ENCODE results near the gene GTF2H3.

Gene GTF2H3

DNA sequence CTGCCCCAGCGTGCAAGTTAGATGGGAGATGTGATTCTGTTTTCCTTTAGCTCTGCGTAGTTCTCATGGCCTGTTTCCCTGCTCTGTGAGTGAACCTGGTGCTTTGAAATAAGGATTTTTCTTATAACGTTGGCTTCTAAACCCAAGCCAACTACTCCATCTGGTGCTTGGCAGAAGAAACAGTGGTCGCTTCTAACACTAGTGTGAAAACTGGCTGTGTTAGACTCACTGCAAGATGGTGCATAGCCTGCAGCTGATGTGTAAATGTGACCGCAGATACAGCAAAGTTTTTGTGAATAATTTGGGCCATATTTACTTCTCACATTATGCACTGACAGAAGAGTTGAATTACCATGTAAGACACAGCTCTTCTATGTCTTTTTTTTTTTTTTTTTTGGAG is 12.2 kb downstream of the GTF2H3 start:
- WGBS: 94% methylated on average over 5 of the region's 5 CpGs
- peaks cover 80% of the 10 kb centered on the region for H3K36me3 ChIP-seq (ENCODE audit: insufficient read depth, low read length)

DNA sequence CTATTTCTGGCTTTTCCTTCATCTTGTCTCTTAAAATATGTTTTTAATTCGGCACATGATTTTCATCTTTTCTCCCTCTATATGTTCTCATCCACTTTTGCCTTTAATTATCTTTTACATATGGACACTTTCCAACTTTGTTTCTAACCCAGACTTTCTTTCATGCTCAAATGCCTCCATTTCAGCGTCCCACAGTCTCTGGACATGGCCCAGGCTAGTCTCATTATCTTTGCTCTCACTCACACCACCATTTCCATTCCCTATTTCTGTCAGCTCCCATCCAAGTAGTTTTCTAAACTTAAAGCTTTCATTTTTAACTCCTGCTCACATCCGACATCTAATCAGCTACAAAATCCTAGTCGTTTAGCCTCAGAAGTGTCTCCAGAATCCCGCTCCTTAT is 14.8 kb downstream of the GTF2H3 start:
- Histone ChIP-seq H3K27ac (ENCODE audit: low read depth, low read length) (no peak overlapping the region), H3K4me3 (ENCODE audit: low read length) (no peak overlapping the region), H3K4me1 (ENCODE audit: insufficient read depth, low read length) (no peaks in the 10 kb centered on the region), H3K9ac (ENCODE audit: low read depth, low read length) (no peak overlapping the region), H3K36me3 (ENCODE audit: insufficient read depth, low read length) (peaks cover 87% of the 10 kb centered on the region), H3K27me3 (ENCODE audit: insufficient read depth, low read length) (no peaks in the 10 kb centered on the region), H3K9me3 (ENCODE audit: insufficient read depth, low read depth, low read length) (no peaks in the 10 kb centered on the region)
- 92% methylated on average over 5 of the region's 5 CpGs for WGBS

More for the DNA sequence above, 12.2 kb downstream of the GTF2H3 start:
- Histone ChIP-seq H3K27ac (ENCODE audit: low read depth, low read length) (no peak overlapping the region), H3K4me3 (ENCODE audit: low read length) (no peak overlapping the region), H3K9ac (ENCODE audit: low read depth, low read length) (no peak overlapping the region), H3K27me3 (ENCODE audit: insufficient read depth, low read length) (no peaks in the 10 kb centered on the region), H3K9me3 (ENCODE audit: insufficient read depth, low read depth, low read length) (no peaks in the 10 kb centered on the region), H3K4me1 (ENCODE audit: insufficient read depth, low read length) (no peaks in the 10 kb centered on the region)

DNA sequence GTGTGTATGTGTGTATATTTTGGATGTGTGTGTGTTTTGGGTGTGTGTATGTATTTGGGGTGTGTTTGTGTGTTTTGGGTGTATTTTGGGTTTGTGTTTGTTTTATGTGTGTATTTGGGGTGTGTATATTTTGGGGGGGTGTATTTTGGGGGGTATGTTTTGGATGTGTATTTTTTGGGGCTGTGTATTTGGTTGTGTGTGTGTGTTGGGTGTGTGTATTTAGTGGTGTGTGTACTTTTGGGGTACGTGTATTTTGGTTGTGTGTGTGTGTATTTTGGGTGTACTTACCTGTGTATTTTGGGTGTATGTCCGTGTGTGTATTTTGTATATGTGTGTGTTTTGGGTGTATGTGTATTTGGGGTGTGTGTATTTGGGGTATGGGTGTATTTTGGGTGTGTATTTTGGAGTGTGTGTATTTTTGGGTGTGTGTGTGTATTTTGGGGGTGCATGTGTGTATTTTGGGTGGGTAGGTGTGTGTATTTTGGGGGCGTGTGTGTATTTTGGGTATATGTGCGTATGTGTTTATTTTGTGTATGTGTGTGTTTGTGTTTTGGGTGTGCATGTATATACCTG is 20.6 kb downstream of the GTF2H3 start:
- 89% methylated on average over 4 of the region's 4 CpGs for WGBS

DNA sequence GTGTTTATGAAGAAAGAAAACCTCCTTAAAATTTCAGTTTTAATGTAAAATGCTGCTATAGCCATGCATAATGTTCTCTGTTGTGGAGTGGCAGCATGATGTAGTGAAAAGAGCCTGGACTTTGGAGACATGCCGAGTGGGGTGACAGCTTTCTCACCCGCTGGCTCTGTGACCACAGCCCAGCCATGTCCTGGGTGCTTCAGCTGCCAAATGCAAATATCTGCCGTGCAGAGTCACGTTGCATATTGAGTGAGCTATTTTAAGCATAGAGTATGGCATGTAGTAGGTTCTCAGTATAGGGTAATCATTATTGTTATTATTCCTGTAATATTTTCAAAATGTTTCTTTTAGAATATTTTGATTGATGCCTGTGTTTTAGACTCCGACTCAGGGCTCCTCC is 21.8 kb downstream of the GTF2H3 start:
- H3K4me1 ChIP-seq (ENCODE audit: insufficient read depth, low read length): no peaks in the 10 kb centered on the region
- WGBS: 94% methylated on average over 5 of the region's 5 CpGs
- H3K27me3 ChIP-seq (ENCODE audit: insufficient read depth, low read length): no peaks in the 10 kb centered on the region
- peaks cover 86% of the 10 kb centered on the region for H3K36me3 ChIP-seq (ENCODE audit: insufficient read depth, low read length)
- H3K9ac ChIP-seq (ENCODE audit: low read depth, low read length): no peak overlapping the region
- H3K27ac ChIP-seq (ENCODE audit: low read depth, low read length): no peak overlapping the region
- no peak overlapping the region for H3K4me3 ChIP-seq (ENCODE audit: low read length)
- H3K9me3 ChIP-seq (ENCODE audit: insufficient read depth, low read depth, low read length): no peaks in the 10 kb centered on the region

More for the DNA sequence above, 20.6 kb downstream of the GTF2H3 start:
- Histone ChIP-seq H3K36me3 (ENCODE audit: insufficient read depth, low read length) (peaks cover 86% of the 10 kb centered on the region), H3K27me3 (ENCODE audit: insufficient read depth, low read length) (no peaks in the 10 kb centered on the region), H3K27ac (ENCODE audit: low read depth, low read length) (no peak overlapping the region), H3K4me1 (ENCODE audit: insufficient read depth, low read length) (no peaks in the 10 kb centered on the region), H3K9ac (ENCODE audit: low read depth, low read length) (no peak overlapping the region), H3K4me3 (ENCODE audit: low read length) (no peak overlapping the region), H3K9me3 (ENCODE audit: insufficient read depth, low read depth, low read length) (no peaks in the 10 kb centered on the region)

DNA sequence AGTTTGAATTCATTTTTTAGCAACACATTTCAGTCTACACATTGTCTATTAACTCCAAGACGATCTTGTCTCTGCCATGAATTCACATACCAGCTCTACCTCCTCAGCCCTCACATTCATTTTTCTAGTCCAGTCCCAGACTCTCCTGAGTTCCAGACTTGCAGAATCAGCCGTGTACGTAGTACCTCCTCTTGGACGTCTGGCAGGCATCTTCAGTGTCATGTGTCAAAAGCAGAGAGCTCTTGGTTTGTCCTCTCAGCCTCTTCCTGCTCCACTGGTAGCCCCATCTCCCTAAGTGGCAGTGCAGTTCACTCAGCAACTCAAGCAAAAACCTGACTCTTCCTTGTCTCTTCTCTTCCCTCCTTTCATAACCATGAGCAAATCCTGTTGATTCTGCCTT is 22.8 kb downstream of the GTF2H3 start:
- no peak overlapping the region for H3K4me3 ChIP-seq (ENCODE audit: low read length)
- H3K9me3 ChIP-seq (ENCODE audit: insufficient read depth, low read depth, low read length): no peaks in the 10 kb centered on the region
- H3K27me3 ChIP-seq (ENCODE audit: insufficient read depth, low read length): no peaks in the 10 kb centered on the region
- no peaks in the 10 kb centered on the region for H3K4me1 ChIP-seq (ENCODE audit: insufficient read depth, low read length)
- H3K36me3 ChIP-seq (ENCODE audit: insufficient read depth, low read length): peaks cover 84% of the 10 kb centered on the region
- no peak overlapping the region for H3K27ac ChIP-seq (ENCODE audit: low read depth, low read length)
- no peak overlapping the region for H3K9ac ChIP-seq (ENCODE audit: low read depth, low read length)
- WGBS: 95% methylated on average over 4 of the region's 4 CpGs

DNA sequence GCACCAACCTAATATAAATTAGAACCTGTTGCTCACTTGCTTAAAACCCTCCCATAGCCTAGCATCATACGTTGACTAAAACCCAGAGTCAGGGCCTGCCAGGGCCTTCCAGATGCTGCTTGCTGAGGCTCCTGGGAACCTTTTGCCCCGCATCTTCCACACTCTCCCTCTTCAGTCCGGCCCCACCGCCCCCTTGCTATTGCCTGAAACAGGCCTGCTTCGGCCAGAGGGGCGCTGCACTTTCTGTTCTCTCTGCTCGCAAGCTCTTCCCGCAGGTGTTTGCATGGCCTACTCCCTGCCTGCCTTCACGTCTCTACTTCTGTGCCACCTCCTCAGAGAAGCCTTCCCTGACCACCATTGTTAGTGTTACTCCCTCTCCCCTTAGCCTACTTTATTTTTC is 23.6 kb downstream of the GTF2H3 start:
- H3K27ac ChIP-seq (ENCODE audit: low read depth, low read length): no peak overlapping the region
- H3K4me1 ChIP-seq (ENCODE audit: insufficient read depth, low read length): no peaks in the 10 kb centered on the region
- H3K9ac ChIP-seq (ENCODE audit: low read depth, low read length): no peak overlapping the region
- peaks cover 78% of the 10 kb centered on the region for H3K36me3 ChIP-seq (ENCODE audit: insufficient read depth, low read length)
- no peaks in the 10 kb centered on the region for H3K27me3 ChIP-seq (ENCODE audit: insufficient read depth, low read length)
- WGBS: 92% methylated on average over 9 of the region's 9 CpGs
- no peak overlapping the region for H3K4me3 ChIP-seq (ENCODE audit: low read length)
- no peaks in the 10 kb centered on the region for H3K9me3 ChIP-seq (ENCODE audit: insufficient read depth, low read depth, low read length)

DNA sequence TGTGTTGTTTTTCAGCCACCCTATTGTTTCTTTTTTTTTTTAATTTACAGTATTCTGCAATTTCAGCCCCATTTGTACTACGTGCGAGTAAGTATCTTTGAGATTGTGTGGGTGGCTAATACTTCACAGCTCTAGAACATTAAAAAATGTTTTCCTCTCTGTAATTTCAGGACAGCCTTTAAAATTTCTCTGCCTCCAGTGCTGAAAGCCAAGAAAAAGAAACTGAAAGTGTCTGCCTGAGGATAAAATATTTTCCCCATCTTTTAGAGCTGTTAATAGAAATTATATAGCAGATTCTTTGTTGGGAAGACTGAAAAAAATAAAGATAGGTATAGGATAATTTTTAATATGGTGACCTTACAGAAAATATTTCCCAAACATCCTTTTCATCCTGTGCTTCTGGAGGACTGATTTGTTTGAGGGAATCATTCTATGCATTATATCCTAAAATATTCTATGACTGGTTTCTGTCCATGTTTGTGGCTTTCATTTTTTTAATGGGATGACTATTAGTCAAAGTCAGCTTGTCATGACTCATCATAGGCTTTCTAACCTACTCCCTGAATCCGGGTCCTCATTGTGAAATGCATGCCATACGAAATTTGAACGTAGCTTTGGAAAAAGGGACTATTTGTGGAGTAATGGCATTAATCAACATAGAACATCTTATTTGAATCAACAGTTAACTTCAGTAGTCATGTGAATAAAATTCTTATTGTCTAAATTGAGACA is 26.5 kb downstream of the GTF2H3 start:
- no peaks in the 10 kb centered on the region for H3K4me1 ChIP-seq (ENCODE audit: insufficient read depth, low read length)
- no peak overlapping the region for H3K9ac ChIP-seq (ENCODE audit: low read depth, low read length)
- WGBS: 100% methylated on average over 1 of the region's 5 CpGs
- no peak overlapping the region for H3K27ac ChIP-seq (ENCODE audit: low read depth, low read length)
- no peak overlapping the region for H3K4me3 ChIP-seq (ENCODE audit: low read length)
- no peaks in the 10 kb centered on the region for H3K27me3 ChIP-seq (ENCODE audit: insufficient read depth, low read length)
- H3K36me3 ChIP-seq (ENCODE audit: insufficient read depth, low read length): peaks cover 64% of the 10 kb centered on the region
- no peaks in the 10 kb centered on the region for H3K9me3 ChIP-seq (ENCODE audit: insufficient read depth, low read depth, low read length)

DNA sequence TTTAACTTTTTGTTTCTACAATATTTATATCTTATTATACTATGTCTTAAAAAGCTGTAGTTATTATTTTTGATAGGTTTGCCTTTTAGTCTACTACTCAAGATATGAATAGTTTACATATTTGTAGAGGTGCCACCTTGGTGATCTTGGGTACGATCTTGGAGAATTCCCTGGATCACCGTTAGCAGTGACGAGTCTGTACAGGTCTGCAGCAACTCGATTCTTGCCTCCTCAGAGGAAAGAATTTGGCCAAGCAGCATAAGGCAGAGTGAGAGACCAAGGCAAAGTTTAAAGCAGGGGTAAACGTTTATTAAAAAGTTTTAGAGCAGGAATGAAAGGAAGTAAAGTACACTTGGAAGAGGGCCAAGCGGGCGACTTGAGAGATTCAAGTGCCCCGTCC is 34.1 kb downstream of the GTF2H3 start:
- Histone ChIP-seq H3K9ac (ENCODE audit: low read depth, low read length) (no peak overlapping the region), H3K36me3 (ENCODE audit: insufficient read depth, low read length) (peaks cover 6% of the 10 kb centered on the region; the same call in 1 of the 2 replicates), H3K9me3 (ENCODE audit: insufficient read depth, low read depth, low read length) (no peaks in the 10 kb centered on the region), H3K27ac (ENCODE audit: low read depth, low read length) (no peak overlapping the region), H3K4me3 (ENCODE audit: low read length) (no peak overlapping the region), H3K27me3 (ENCODE audit: insufficient read depth, low read length) (no peaks in the 10 kb centered on the region), H3K4me1 (ENCODE audit: insufficient read depth, low read length) (peaks cover 4% of the 10 kb centered on the region; the same call in 1 of the 2 replicates)
- WGBS: 92% methylated on average over 8 of the region's 8 CpGs

DNA sequence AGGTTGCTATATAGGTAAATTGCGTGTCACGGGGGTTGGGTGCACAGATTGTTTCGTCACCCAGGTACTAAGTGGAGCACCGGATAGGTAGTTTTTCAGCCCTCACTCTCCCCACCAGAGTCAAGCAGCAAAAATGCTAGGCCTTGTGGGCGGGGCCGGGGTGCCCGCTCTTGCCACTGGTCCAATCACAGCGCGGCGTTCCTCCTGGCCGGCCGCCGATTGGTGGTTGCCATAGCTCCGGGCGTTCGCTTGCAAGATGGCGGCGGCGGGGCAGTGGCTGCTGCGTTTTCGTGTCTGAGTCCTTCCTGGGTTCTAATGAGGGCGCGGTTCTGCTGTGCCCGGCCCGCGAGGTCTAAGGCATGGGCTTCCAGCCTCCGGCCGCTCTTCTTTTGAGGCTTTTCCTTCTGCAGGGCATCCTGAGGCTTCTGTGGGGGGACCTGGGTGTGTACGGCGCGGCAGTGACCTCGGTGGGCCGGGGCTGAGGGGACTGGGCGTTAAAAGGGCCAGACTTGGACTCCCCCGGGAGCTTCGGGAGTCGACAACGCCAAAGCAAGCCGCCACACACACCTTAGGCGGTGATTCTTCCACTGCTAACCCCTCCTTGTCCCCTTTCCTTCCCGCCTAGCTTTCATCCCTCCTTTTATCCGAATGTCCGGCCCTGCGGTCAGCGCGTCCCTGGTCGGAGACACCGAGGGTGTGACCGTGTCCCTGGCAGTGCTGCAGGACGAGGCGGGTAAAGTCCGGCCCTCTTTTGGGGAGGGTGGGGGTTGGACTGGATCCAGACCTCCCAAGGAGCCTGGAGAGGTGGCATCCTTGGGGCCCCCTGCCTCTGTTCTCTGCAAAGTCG is 37.5 kb downstream of the GTF2H3 start, which contains the start of gene TCTN2:
Gene TCTN2 (plus strand): TSS at position 232 of the 847 bp plus-strand sequence. CDS start 128 bp downstream, at position 360.
- Histone ChIP-seq H3K27me3 (ENCODE audit: insufficient read depth, low read length) (no peaks in the 10 kb centered on the region), H3K4me3 (ENCODE audit: low read length) (peak within 1 kb of the TSS; percentile 82), H3K9me3 (ENCODE audit: insufficient read depth, low read depth, low read length) (no peaks in the 10 kb centered on the region), H3K9ac (ENCODE audit: low read depth, low read length) (peak within 1 kb of the TSS; percentile 68), H3K27ac (ENCODE audit: low read depth, low read length) (0 out of 2 replicates have a peak within 1 kb of the TSS, but pooled peaks have one; percentile 43), H3K4me1 (ENCODE audit: insufficient read depth, low read length) (peaks cover 4% of the 10 kb centered on the region; the same call in 1 of the 2 replicates), H3K36me3 (ENCODE audit: insufficient read depth, low read length) (peaks cover 7% of the 10 kb centered on the region; the same call in 1 of the 2 replicates)
- WGBS: 2% methylated on average over 53 of the region's 53 CpGs

DNA sequence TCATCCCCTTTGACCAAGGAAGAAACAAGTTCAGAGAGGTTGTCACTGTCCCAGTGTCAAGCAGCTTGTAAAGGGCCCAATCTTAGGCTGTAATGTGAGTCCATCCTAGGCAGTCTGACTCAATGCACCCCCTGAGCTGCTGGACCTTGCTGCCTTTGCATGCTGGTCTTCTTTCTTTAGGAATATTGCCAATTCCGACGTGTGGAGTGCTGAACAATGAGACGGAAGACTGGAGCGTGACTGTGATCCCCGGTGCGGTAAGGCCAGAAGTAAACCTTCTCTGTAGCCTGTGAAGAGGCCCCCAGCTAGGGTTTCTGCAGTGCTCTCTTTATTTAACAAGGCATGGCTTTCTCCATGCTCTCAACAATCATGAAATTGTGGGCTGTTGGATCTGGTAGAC is 38.2 kb downstream of the GTF2H3 start:
- Histone ChIP-seq H3K27me3 (ENCODE audit: insufficient read depth, low read length) (no peaks in the 10 kb centered on the region), H3K4me1 (ENCODE audit: insufficient read depth, low read length) (peaks cover 4% of the 10 kb centered on the region; the same call in 1 of the 2 replicates), H3K9ac (ENCODE audit: low read depth, low read length) (0 out of 2 replicates have a peak overlapping the region, but pooled peaks have one; percentile 68), H3K27ac (ENCODE audit: low read depth, low read length) (no peak overlapping the region), H3K4me3 (ENCODE audit: low read length) (peak overlapping the region; percentile 82), H3K9me3 (ENCODE audit: insufficient read depth, low read depth, low read length) (no peaks in the 10 kb centered on the region), H3K36me3 (ENCODE audit: insufficient read depth, low read length) (peaks cover 7% of the 10 kb centered on the region; the same call in 1 of the 2 replicates)
- WGBS: 92% methylated on average over 6 of the region's 6 CpGs

DNA sequence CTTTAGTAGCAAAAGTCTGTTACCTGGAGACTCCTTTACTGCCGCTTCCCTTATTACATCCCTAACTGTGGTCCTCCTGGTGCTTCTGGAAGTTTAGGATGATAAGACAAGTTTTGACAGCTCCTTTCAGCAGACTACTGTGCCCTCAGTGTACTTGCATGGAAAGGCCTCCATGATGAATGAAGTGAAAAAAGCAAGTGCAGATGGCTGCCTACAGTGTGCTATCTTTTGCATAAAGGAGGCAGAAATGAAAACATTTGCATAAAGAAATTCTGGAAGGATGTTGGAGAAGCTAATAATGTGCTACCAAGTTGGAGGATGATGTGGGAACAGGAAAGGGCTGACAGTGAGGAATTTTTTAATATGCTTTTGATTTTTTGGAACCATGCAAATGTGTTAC is 41.8 kb downstream of the GTF2H3 start:
- Histone ChIP-seq H3K4me1 (ENCODE audit: insufficient read depth, low read length) (peaks cover 4% of the 10 kb centered on the region; the same call in 1 of the 2 replicates), H3K27me3 (ENCODE audit: insufficient read depth, low read length) (no peaks in the 10 kb centered on the region), H3K36me3 (ENCODE audit: insufficient read depth, low read length) (peaks cover 7% of the 10 kb centered on the region; the same call in 1 of the 2 replicates), H3K9ac (ENCODE audit: low read depth, low read length) (no peak overlapping the region), H3K4me3 (ENCODE audit: low read length) (no peak overlapping the region), H3K9me3 (ENCODE audit: insufficient read depth, low read depth, low read length) (no peaks in the 10 kb centered on the region), H3K27ac (ENCODE audit: low read depth, low read length) (no peak overlapping the region)
- 63% methylated on average over 1 of the region's 1 CpG for WGBS

All from HUES64 (cell line).